ENCODE data around the gene PPTC7.

DNA sequence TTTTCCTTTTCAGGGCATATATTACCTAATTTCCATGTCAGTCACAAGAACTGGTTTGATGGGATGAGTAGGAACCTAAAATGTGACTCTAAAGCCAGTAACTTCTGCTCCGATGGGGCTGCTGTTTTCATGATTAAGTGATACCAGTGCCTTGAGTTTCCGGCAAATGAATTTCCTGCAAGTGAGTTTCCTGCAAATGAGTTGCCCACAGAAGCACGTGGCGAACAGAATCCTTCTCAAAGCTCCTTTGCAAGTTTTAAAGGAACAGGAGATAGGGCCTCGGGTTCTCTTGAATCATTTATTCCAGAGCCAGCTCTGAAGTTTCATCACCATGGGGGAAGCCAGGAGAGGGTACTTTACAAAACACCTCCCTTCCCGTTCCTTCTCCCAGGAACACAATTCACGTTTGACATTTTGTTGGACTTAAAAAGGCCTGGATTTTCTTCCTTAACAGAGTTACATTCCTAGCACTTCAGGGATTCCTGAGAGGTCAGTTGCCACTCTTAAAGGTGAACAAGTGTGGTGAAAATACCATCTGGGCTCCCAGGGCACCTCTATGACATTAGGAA, 2.2 kb upstream of the PPTC7 start:
- TF ChIP-seq, protein P1, sequence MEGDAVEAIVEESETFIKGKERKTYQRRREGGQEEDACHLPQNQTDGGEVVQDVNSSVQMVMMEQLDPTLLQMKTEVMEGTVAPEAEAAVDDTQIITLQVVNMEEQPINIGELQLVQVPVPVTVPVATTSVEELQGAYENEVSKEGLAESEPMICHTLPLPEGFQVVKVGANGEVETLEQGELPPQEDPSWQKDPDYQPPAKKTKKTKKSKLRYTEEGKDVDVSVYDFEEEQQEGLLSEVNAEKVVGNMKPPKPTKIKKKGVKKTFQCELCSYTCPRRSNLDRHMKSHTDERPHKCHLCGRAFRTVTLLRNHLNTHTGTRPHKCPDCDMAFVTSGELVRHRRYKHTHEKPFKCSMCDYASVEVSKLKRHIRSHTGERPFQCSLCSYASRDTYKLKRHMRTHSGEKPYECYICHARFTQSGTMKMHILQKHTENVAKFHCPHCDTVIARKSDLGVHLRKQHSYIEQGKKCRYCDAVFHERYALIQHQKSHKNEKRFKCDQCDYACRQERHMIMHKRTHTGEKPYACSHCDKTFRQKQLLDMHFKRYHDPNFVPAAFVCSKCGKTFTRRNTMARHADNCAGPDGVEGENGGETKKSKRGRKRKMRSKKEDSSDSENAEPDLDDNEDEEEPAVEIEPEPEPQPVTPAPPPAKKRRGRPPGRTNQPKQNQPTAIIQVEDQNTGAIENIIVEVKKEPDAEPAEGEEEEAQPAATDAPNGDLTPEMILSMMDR (IDR thresholded peaks at IDR 0.05): no peak
- TF ChIP-seq POLR2A (IDR thresholded peaks at IDR 0.05): peak in 1 of 2 donors; percentile 25
